HG03039 (cell line): ENCODE measurements around the gene SLC7A14.
"Not testable (repeated sequence)": the region's sequence is repeated elsewhere in the genome, so short reads cannot be mapped to it uniquely, and the experiment has no call there.

Source experiments
- ATAC-seq: cut with Tn5 transposase; IDR thresholded peaks from one replicate; pipeline ENCODE4 v1.9.1; 2021; ENCODE audit warnings: mild to moderate bottlenecking, moderate library complexity; ENCODE audit not compliant: unreplicated experiment

The SLC7A14 gene

DNA sequence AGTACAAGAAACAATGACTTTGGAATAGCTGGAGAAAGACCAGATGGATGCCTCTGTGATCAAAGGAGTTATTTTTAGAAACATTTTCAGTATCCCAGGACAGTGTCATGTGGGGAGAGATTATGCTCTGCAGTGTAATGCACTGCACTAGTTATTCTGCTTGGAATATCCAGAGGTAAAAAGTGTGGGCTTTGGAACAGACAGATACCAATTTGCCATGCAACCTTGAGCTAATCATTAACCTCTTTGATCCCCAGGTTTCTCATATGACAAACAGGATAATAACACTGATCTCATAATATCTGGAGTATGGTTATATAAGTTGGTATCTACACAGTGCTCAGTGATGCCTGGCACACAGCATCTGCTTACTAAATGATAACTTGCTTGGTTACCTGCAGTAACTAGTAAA is 12.2 kb upstream of the SLC7A14 start:
- no peak for ATAC-seq

DNA sequence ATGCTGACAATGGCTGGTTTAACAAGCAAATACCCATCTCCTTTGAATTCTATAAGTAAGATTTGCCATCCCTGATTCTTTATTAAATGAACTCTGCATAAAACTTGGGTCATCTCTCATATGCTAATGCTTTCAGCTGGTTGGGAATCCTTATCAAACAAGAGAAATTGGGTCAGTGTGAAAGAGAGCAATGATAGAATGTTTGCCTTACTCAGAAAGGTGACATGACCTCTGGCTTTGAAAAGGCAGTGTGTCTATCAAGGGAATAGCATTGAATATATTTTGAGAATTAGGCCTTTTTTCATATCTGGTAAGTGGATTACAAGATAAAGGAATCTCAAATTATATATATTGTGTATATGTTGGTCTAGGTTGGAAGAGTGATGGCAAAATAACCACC is 8.7 kb upstream of the SLC7A14 start:
- ATAC-seq: no peak

DNA sequence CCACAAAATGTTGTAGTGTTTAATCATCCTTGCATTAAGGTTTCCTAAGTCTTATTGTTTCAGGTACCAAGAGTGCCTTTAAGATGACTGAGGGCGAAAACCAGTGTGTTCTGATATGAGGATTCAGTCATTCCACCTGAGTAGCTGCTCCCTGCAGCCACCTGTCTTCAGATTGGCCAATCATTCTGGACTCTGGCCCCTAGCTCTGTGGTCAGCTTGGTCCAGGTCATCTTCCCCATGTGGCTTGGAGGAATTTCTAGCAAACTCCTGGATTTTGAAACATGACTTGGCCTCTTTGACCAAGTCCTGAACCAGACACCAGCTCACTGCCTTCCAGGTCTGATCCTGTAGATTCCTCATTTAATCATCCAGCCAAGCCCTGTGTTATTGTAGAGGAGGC is 7.8 kb upstream of the SLC7A14 start:
- ATAC-seq: no peak

DNA sequence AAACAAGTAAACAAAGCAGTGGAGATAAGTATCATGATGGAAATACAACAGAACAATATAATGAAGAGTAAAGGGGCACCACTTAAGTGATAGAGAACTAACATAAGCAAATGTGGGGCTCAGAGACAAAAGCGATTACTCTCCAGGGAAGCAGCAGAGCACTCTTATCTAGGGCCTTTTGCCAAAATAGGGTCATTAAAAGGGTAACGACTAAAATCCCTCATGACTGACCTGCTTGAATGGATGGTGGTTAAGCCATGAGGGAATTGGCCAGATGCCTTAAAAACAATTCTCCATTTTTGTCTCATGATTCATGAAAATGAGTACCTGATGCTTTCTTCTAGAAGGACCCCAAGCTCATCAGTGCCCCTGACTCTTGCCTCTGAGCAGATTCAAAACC is 3.2 kb upstream of the SLC7A14 start:
- no peak for ATAC-seq

DNA sequence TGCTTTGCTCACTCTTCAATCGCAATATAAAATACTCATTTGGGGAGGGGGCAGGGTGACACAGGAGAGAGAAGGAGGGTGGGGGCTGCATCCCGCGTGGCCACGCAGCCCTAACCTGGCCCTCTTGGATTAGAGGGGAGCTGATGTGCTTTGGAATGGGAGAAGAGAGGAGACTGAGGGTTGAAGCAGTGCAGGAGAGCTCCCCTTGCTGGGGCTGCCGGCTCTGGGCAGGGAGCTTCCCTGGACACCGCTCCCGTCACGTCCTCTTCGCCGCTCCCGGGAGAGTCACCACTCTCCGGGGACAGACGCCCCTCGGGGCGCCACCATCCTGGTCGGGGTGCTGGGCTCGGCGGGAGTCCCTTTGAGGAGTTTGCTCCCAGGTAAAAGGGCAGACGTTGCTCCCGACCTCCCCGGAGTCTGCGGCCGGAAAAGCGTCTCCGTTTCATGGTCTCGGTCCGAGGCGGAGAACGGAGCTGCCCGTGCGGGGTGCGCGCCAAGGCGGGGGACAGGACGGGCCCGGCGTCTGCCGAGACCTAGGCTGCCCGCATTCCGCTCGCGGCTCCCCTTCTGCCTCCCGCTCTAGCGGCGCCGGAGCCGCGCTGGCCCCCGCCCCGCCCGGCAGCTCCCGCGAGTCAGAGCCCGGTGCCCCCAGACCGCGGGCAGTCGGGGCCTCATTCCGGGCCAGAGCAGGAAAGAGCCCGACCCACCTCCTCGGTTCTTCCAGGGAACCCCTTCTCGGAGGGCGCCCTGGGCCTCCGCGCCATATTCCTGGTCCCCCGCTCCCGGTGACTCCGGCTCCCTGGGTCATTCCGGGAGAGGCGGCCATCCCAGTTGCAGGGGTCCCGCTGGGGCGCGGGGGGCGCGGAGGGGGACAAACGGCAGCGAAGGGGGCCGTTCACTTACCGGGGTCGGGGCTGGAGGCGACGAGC is 603 bp downstream of the SLC7A14 start:
- ATAC-seq: no peak

GRCh38 chr3:170584585-170585007 is 1.3 kb downstream of the SLC7A14 start:
- ATAC-seq: no peak

DNA sequence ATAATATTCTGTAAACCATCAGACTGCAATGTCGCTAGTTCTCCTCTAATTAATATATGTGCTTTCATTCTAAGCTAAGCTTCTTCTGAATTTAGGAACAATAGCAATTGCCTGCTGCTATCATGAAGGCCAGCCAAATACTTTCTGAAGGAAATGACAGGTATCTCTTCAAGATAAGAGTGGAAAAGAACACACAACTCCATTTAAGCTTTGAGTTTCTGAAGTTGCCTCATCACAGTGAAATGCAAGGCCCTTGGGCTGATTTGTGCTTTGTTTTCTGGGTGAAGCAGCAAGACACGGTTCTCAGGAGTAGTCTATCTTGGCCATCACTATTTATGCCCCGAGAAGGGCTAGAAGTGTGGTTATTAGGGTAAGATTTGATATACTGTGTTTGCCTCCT is 6.2 kb downstream of the SLC7A14 start:
- ATAC-seq: no peak

DNA sequence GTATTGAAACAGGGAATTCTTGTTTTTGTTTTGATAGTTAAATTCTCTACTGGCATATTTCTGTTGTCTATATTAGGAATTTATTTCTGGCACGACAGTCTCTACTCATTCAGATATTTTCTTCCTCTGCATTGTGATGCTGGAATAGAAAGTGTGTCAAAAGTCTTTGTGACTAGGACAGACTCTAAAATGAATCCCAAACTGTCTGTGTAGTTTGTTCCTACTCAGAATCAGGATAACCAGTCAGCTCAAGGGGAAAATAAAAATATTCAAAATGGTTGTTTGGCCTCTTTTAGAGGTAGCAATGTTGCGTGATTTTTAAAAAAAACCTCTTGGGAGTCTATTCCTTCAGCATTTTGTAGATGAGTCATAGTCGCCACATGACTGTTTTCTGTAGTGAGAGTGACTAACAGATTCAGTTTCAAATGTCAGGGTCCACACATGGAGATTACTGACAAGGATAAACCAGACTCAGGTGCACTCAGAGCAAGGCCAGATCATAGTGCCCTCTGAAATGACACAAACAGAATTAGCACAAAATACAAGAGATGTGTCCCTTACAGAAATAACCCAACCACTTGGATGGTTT is 13.1 kb downstream of the SLC7A14 start:
- peak; percentile 98 for ATAC-seq

DNA sequence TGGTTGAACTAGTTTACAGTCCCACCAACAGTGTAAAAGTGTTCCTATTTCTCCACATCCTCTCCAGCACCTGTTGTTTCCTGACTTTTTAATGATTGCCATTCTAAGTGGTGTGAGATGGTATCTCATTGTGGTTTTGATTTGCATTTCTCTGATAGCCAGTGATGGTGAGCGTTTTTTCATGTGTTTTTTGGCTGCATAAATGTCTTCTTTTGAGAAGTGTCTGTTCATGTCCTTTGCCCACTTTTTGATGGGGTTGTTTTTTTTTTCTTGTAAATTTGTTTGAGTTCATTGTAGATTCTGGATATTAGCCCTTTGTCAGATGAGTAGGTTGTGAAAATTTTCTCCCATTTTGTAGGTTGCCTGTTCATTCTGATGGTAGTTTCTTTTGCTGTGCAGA is 18.3 kb downstream of the SLC7A14 start:
- not testable (repeated sequence) for ATAC-seq

- no peak for ATAC-seq
Observed at GRCh38 chr3:170566413-170566812, 19.5 kb downstream of the SLC7A14 start.

GRCh38 chr3:170565495-170565894 is 20.4 kb downstream of the SLC7A14 start:
- no peak for ATAC-seq

DNA sequence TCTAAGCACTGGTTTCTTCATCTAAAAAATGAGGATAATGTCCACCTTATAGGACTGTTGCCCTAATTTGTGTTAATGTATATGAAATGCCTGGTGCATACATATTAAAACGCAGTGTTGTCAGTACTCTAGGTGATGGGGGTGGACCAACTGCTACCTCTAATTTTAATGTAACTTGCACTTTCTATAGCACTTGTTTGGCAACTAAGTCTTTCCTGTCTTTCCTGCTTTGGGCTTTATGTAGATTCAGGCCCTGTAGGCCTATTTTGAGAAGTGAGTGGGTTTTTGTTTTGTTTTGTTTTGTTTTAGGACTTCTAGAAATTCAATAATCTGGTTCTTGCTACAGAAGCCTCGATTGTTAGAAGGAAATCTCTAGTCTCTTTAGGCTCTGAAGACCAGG is 21.2 kb downstream of the SLC7A14 start:
- no peak for ATAC-seq

DNA sequence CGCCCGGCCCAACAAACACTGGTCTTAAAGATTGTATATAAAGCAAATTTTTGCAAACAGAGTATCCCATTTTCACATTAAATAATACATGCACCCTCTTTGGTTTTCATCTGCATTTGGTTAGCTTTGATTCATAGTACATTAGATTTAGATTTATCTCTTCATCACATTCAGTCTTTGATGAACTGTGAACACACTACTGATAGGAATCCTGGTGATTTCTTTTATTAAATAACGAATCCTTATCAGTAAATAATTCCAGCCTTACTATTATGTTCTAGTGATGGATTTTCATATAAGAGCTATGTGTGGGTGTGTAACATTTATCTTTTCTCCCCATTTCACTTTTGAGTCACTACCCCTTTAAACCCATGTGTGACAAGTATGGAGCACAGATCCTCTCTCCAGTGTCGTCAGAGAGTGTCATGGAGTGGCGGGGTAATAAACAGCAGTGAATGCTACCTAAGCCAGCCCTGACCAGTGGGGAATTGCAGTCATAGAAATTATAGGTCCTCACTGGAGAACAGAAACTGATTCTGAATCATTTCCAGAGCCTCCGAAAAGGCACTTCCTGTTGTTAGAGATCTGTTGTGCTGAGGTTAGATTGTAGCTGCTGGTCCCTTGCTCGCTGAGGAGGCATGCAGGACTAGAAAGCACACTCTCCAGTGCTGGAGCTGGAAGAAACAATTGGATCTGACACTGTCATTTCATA is 22.0 kb downstream of the SLC7A14 start:
- peak; percentile 86 for ATAC-seq

DNA sequence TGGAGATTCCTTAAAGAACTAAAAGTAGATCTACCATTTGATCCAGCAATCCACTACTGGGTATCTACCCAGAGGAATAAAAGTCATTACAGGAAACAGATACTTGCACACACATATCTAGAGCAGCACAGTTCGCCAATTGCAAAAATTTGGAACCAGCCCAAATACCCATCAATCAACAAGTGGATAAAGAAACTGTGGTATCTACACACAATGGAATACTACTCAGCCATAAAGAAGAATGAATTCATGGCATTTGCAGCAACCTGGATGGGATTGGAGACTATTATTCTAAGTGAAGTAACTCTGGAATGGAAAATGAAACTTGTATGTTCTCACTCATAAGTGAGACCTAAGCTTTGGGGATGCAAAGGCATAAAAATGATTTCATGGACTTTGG is 23.8 kb downstream of the SLC7A14 start:
- ATAC-seq: no peak

- ATAC-seq: no peak
Observed at GRCh38 chr3:170560717-170561382, 25.0 kb downstream of the SLC7A14 start.

- ATAC-seq: no peak
Observed at GRCh38 chr3:170560296-170560695, 25.6 kb downstream of the SLC7A14 start.

DNA sequence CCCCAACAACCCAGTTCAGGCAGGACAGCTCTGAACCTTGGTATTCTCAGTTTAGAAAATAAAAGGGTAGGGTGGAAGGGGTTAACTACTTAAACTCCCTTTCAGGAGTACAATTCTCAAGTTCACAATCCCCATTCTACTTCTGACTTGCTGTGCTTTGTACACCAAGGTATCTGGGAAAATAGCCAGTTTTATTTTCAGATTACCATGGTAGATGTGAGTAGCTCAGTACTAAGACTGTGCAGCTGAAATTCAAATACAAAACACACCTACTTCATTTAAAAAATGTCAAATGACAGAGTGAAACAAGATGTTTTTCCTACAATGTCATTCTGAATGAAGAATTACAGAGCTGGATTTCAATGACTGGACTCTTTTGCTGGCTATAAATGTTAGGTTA is 27.4 kb downstream of the SLC7A14 start:
- no peak for ATAC-seq

GRCh38 chr3:170555329-170555728 is 30.5 kb downstream of the SLC7A14 start:
- no peak for ATAC-seq

DNA sequence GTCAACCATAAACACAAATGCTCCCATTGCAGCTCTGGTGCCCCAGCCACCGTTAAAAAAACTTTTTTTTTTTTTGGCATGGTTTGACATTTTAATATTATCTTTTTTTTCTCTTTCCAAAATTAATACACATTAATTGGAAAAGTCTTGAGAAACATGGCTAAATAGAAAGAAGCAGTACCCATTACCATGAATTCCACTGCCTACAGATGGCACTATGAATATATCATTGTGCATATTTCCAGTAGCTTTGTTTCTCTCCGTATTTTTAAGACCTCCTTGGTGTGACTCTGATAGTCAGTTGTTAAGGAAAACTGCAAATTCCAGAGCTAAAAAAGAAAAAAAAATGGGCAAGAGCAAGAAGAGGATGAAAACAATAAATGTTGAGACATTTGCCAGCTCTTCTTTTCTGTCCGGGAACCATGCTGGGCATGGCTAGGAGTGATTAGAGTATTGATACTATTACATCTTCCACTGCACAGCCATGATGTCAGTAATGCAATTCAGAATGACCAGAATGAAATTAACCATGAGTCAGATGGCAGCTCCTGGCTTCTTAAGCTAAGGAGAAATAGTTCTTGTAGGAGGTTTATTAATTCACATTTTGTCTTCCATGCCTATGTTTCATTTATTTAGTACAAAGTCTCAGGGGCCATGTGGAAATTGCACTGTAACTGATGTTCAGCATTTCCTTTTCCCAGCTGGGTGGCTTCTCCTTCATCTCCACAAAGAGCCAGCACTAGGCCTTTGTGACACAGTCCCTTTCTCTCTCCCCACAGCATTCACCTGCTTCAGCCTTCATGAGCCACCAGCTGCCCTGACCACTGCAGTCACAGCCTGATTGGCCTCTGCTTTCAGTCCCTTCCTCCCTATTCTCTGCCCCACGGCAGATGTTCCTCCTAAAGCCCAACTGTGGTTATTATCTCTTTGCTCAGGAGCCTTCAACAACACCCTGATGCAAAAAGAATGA is 31.8 kb downstream of the SLC7A14 start:
- ATAC-seq: no peak

- ATAC-seq: no peak
Observed at GRCh38 chr3:170551252-170551651, 34.6 kb downstream of the SLC7A14 start.
